Measurements from ENCODE around the gene KLF11.
A peak's percentile ranks its signal among the peaks of the same experiment; 100 is the strongest.

KLF11 gene

GRCh38 chr2:10003206-10004125 lies 39.9 kb upstream of the KLF11 start:
- Histone ChIP-seq H3K36me3 (ENCODE audit: control insufficient read depth in 1 of 2, insufficient read depth in 2 of 2, low read length in 2 of 2) (no peaks in the 10 kb centered on the region), H3K4me3 (ENCODE audit: low read depth in 1 of 2, low read length in 2 of 2) (no peak overlapping the region), H3K9me3 (ENCODE audit: control insufficient read depth in 1 of 2, low read length in 2 of 2) (no peaks in the 10 kb centered on the region), H3K4me1 (ENCODE audit: control insufficient read depth in 1 of 2, insufficient read depth in 2 of 2, low read length in 2 of 2) (peaks cover 0 to 17% of the 10 kb centered on the region in 2 donors), H3K27ac (ENCODE audit: low read length) (no peak overlapping the region), H3K27me3 (ENCODE audit: low read depth, low read length) (no peaks in the 10 kb centered on the region)

DNA sequence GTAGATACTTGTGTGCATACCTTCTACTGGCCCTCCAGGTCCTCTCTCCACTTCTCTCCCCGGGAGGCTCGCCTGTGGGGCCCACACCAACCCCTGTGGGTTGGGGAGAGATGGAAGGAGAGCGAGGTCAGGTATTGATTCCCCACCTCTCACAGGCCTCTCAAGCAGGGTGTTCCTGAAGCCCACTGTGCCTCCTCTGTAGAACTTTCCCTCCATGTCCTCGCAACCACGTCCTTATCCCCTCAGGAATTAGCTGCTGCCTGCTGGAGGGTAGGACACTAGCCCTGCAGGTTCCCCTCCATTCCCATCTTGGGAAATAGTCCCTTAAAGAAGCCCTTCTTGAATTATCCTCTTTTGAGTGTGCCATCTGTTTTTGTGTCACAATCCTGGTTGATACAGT lies 38.9 kb upstream of the KLF11 start:
- Histone ChIP-seq H3K9me3 (ENCODE audit: control insufficient read depth in 1 of 2, low read length in 2 of 2) (no peaks in the 10 kb centered on the region), H3K36me3 (ENCODE audit: control insufficient read depth in 1 of 2, insufficient read depth in 2 of 2, low read length in 2 of 2) (no peaks in the 10 kb centered on the region), H3K4me1 (ENCODE audit: control insufficient read depth in 1 of 2, insufficient read depth in 2 of 2, low read length in 2 of 2) (peaks cover 0 to 22% of the 10 kb centered on the region in 2 donors), H3K4me3 (ENCODE audit: low read depth in 1 of 2, low read length in 2 of 2) (no peak overlapping the region), H3K27ac (ENCODE audit: low read length) (no peak overlapping the region), H3K27me3 (ENCODE audit: low read depth, low read length) (no peaks in the 10 kb centered on the region)

DNA sequence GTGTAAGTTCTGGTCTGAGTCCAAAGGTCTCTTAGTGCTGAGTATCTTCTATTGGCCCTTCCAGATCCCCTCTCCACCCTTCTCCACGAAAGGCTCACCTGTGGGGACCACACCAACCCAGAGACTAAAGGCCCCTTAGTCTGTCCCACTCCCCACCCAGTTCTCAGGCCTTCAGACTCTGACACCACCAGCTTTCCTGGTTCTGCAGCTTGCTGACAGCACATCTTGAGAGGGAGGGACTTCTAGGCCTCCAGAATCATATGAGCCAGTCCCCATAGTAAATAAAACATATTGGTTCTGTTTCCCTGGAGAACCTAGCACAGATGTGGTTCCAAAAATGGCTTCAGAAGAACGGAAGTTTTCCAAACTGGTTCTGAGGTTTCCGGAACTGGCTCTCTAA lies 38.5 kb upstream of the KLF11 start:
- no peaks in the 10 kb centered on the region for H3K9me3 ChIP-seq (ENCODE audit: control insufficient read depth in 1 of 2, low read length in 2 of 2)
- H3K27ac ChIP-seq (ENCODE audit: low read length): no peak overlapping the region
- no peaks in the 10 kb centered on the region for H3K36me3 ChIP-seq (ENCODE audit: control insufficient read depth in 1 of 2, insufficient read depth in 2 of 2, low read length in 2 of 2)
- no peak overlapping the region for H3K4me3 ChIP-seq (ENCODE audit: low read depth in 1 of 2, low read length in 2 of 2)
- H3K4me1 ChIP-seq (ENCODE audit: control insufficient read depth in 1 of 2, insufficient read depth in 2 of 2, low read length in 2 of 2): peaks cover 0 to 26% of the 10 kb centered on the region in 2 donors
- no peaks in the 10 kb centered on the region for H3K27me3 ChIP-seq (ENCODE audit: low read depth, low read length)

- no peak overlapping the region for H3K4me3 ChIP-seq (ENCODE audit: low read depth in 1 of 2, low read length in 2 of 2)
- H3K4me1 ChIP-seq (ENCODE audit: control insufficient read depth in 1 of 2, insufficient read depth in 2 of 2, low read length in 2 of 2): peaks cover 5 to 33% of the 10 kb centered on the region in 2 donors
- H3K27ac ChIP-seq (ENCODE audit: low read length): no peak overlapping the region
- H3K36me3 ChIP-seq (ENCODE audit: control insufficient read depth in 1 of 2, insufficient read depth in 2 of 2, low read length in 2 of 2): no peaks in the 10 kb centered on the region
- H3K27me3 ChIP-seq (ENCODE audit: low read depth, low read length): no peaks in the 10 kb centered on the region
- H3K9me3 ChIP-seq (ENCODE audit: control insufficient read depth in 1 of 2, low read length in 2 of 2): no peaks in the 10 kb centered on the region
Measured at GRCh38 chr2:10005461-10006235, 37.7 kb upstream of the KLF11 start.

GRCh38 chr2:10006236-10007161 lies 36.9 kb upstream of the KLF11 start:
- no peaks in the 10 kb centered on the region for H3K9me3 ChIP-seq (ENCODE audit: control insufficient read depth in 1 of 2, low read length in 2 of 2)
- H3K36me3 ChIP-seq (ENCODE audit: control insufficient read depth in 1 of 2, insufficient read depth in 2 of 2, low read length in 2 of 2): no peaks in the 10 kb centered on the region
- peak overlapping the region in 1 of 2 donors; percentile 15 for H3K4me3 ChIP-seq (ENCODE audit: low read depth in 1 of 2, low read length in 2 of 2)
- peaks cover 5 to 33% of the 10 kb centered on the region in 2 donors for H3K4me1 ChIP-seq (ENCODE audit: control insufficient read depth in 1 of 2, insufficient read depth in 2 of 2, low read length in 2 of 2)
- H3K27ac ChIP-seq (ENCODE audit: low read length): no peak overlapping the region
- H3K27me3 ChIP-seq (ENCODE audit: low read depth, low read length): no peaks in the 10 kb centered on the region

- no peaks in the 10 kb centered on the region for H3K36me3 ChIP-seq (ENCODE audit: control insufficient read depth in 1 of 2, insufficient read depth in 2 of 2, low read length in 2 of 2)
- no peaks in the 10 kb centered on the region for H3K27me3 ChIP-seq (ENCODE audit: low read depth, low read length)
- H3K9me3 ChIP-seq (ENCODE audit: control insufficient read depth in 1 of 2, low read length in 2 of 2): no peaks in the 10 kb centered on the region
- peaks cover 5 to 33% of the 10 kb centered on the region in 2 donors for H3K4me1 ChIP-seq (ENCODE audit: control insufficient read depth in 1 of 2, insufficient read depth in 2 of 2, low read length in 2 of 2)
- no peak overlapping the region for H3K27ac ChIP-seq (ENCODE audit: low read length)
- H3K4me3 ChIP-seq (ENCODE audit: low read depth in 1 of 2, low read length in 2 of 2): no peak overlapping the region
Measured at GRCh38 chr2:10007435-10007834, 35.9 kb upstream of the KLF11 start.

DNA sequence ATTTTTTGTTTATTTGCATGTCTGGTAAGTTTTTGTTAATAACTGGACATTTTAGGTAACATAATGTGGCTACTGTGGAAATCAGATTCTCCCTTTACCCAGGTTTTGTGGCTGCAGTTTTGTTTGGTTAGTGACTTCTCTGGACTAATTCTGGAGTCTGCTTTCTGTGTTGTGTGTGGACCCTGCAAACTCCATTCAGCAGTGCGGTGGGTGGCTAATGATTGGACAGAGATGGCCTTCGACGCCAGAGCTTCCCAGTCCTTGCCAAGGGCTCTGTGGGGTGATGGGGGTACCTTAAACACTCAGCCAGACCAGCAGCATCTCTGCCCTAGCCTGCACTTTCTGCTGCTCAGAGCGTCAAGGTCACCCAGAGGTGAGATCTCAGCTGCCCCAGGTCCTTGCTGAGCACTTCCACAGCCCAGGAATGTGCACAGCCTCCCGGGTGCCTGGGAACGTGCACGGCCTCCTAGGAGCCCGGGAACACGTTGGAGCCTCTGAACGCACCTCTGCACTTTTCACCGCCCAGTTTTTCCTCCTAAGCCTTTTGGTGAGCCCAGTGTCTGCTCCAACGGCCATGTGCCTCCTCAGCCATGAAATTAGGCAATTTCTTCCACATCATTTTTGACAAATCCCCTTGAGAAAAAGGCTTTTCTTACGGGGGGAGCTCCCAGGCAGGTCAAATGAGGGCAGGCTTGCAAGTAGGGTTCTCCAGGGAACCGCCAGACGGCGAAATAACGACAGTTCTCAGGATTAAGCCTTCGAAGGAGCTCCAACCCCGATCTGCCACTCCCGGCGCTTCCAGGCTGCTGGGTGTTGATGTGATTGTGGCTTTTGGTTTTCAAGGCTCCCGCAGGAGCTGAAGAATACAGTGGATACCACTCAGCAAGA lies 35.2 kb upstream of the KLF11 start:
- Histone ChIP-seq H3K4me1 (ENCODE audit: control insufficient read depth in 1 of 2, insufficient read depth in 2 of 2, low read length in 2 of 2) (peaks cover 5 to 33% of the 10 kb centered on the region in 2 donors), H3K27me3 (ENCODE audit: low read depth, low read length) (no peaks in the 10 kb centered on the region), H3K36me3 (ENCODE audit: control insufficient read depth in 1 of 2, insufficient read depth in 2 of 2, low read length in 2 of 2) (no peaks in the 10 kb centered on the region), H3K27ac (ENCODE audit: low read length) (no peak overlapping the region), H3K9me3 (ENCODE audit: control insufficient read depth in 1 of 2, low read length in 2 of 2) (no peaks in the 10 kb centered on the region), H3K4me3 (ENCODE audit: low read depth in 1 of 2, low read length in 2 of 2) (no peak overlapping the region)

DNA sequence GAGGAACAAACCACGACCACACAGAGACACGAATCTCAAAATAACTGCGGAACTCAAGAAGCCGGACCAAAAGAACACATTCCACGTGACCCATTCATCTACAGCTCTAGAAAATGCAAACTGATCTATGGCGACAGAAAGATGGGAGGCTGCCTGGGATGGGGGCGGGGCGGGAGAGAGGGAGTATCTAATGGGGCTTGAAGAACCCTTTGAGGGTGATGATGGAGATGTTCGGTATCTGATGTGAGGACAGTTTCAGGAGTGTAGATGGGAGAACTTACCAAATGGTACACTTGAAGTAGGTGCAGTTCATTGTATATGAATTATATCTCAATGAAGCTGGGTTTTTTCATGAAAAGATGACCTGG lies 34.6 kb upstream of the KLF11 start:
- no peaks in the 10 kb centered on the region for H3K27me3 ChIP-seq (ENCODE audit: low read depth, low read length)
- H3K27ac ChIP-seq (ENCODE audit: low read length): no peak overlapping the region
- H3K4me1 ChIP-seq (ENCODE audit: control insufficient read depth in 1 of 2, insufficient read depth in 2 of 2, low read length in 2 of 2): peaks cover 5 to 33% of the 10 kb centered on the region in 2 donors
- no peak overlapping the region for H3K4me3 ChIP-seq (ENCODE audit: low read depth in 1 of 2, low read length in 2 of 2)
- H3K36me3 ChIP-seq (ENCODE audit: control insufficient read depth in 1 of 2, insufficient read depth in 2 of 2, low read length in 2 of 2): no peaks in the 10 kb centered on the region
- H3K9me3 ChIP-seq (ENCODE audit: control insufficient read depth in 1 of 2, low read length in 2 of 2): no peaks in the 10 kb centered on the region

GRCh38 chr2:10009271-10009810 lies 34.0 kb upstream of the KLF11 start:
- Histone ChIP-seq H3K4me1 (ENCODE audit: control insufficient read depth in 1 of 2, insufficient read depth in 2 of 2, low read length in 2 of 2) (peaks cover 5 to 33% of the 10 kb centered on the region in 2 donors), H3K36me3 (ENCODE audit: control insufficient read depth in 1 of 2, insufficient read depth in 2 of 2, low read length in 2 of 2) (no peaks in the 10 kb centered on the region), H3K9me3 (ENCODE audit: control insufficient read depth in 1 of 2, low read length in 2 of 2) (no peaks in the 10 kb centered on the region), H3K27me3 (ENCODE audit: low read depth, low read length) (no peaks in the 10 kb centered on the region), H3K4me3 (ENCODE audit: low read depth in 1 of 2, low read length in 2 of 2) (no peak overlapping the region), H3K27ac (ENCODE audit: low read length) (no peak overlapping the region)
